Trophoblast cell (in vitro differentiated cells and primary cell): ENCODE measurements around the gene COMMD1.

ENCODE experiments used
- DNase-seq, 2 donors: peaks; one replicate each; pipeline ENCODE4 v3.0.0-alpha.2; 2016
- H2AFZ ChIP-seq: 2 replicates; pipeline ENCODE4 v1.6.1; 2013; ENCODE audit warnings: low read length, moderate library complexity, mild to moderate bottlenecking; ENCODE audit not compliant: insufficient read depth, poor library complexity
- H2AK5ac ChIP-seq: 2 replicates; pipeline ENCODE4 v1.6.1; 2013; ENCODE audit warnings: mild to moderate bottlenecking, low read length
- H2BK120ac ChIP-seq: 2 replicates; pipeline ENCODE4 v1.6.1; 2013; ENCODE audit warnings: low read length, mild to moderate bottlenecking, moderate library complexity; ENCODE audit not compliant: insufficient read depth, poor library complexity
- H2BK12ac ChIP-seq: 2 replicates; pipeline ENCODE4 v1.6.1; 2013; ENCODE audit warnings: mild to moderate bottlenecking, low read length, moderate library complexity
- H2BK5ac ChIP-seq: 2 replicates; pipeline ENCODE4 v1.6.1; 2013; ENCODE audit warnings: low read length, low read depth, moderate library complexity, mild to moderate bottlenecking; ENCODE audit not compliant: poor library complexity
- H3K14ac ChIP-seq: 2 replicates; pipeline ENCODE4 v1.6.1; 2013; ENCODE audit warnings: mild to moderate bottlenecking, low read length
- H3K18ac ChIP-seq: 2 replicates; pipeline ENCODE4 v1.6.1; 2013; ENCODE audit warnings: mild to moderate bottlenecking, low read length
- H3K23ac ChIP-seq: 2 replicates; pipeline ENCODE4 v1.6.1; 2013; ENCODE audit warnings: low read length
- H3K27ac ChIP-seq: 2 replicates; pipeline ENCODE4 v1.5.1; 2013; ENCODE audit warnings: low read depth, mild to moderate bottlenecking, inconsistent platforms, low read length, moderate library complexity
- H3K27me3 ChIP-seq: 2 replicates; pipeline ENCODE4 v1.6.1; 2013; ENCODE audit warnings: inconsistent platforms, mild to moderate bottlenecking, low read length, moderate library complexity; ENCODE audit not compliant: insufficient read depth
- H3K36me3 ChIP-seq, 2 experiments: 1 replicate in 1 of 2; 2 replicates in 1 of 2; pipeline ENCODE4 v1.6.1; 2013; ENCODE audit warnings: low read length in 2 of 2, mild to moderate bottlenecking in 2 of 2, moderate library complexity in 1 of 2; ENCODE audit not compliant: insufficient read depth in 2 of 2, control insufficient read depth in 1 of 2
- H3K4ac ChIP-seq: 2 replicates; pipeline ENCODE4 v1.6.1; 2013; ENCODE audit warnings: low read depth, mild to moderate bottlenecking, low read length, moderate library complexity
- H3K4me1 ChIP-seq, 2 experiments: 1 replicate in 1 of 2; 2 replicates in 1 of 2; pipeline ENCODE4 v1.6.1; 2013; ENCODE audit warnings: low read length in 2 of 2, mild to moderate bottlenecking in 2 of 2, moderate library complexity in 1 of 2; ENCODE audit not compliant: insufficient read depth in 2 of 2, control insufficient read depth in 1 of 2
- H3K4me2 ChIP-seq: 2 replicates; pipeline ENCODE4 v1.6.1; 2013; ENCODE audit warnings: inconsistent platforms, mild to moderate bottlenecking, low read length, moderate library complexity
- H3K4me3 ChIP-seq: 2 replicates; pipeline ENCODE4 v1.5.1; 2013; ENCODE audit warnings: mild to moderate bottlenecking, low read depth, low read length, inconsistent platforms
- H3K79me1 ChIP-seq: one replicate; pipeline ENCODE4 v1.6.1; 2013; ENCODE audit warnings: low read length
- H3K79me2 ChIP-seq: 2 replicates; pipeline ENCODE4 v1.6.1; 2013; ENCODE audit warnings: low read length, mild to moderate bottlenecking; ENCODE audit not compliant: control insufficient read depth, insufficient read depth, poor library complexity
- H3K9ac ChIP-seq: 2 replicates; pipeline ENCODE4 v1.6.1; 2013; ENCODE audit warnings: mild to moderate bottlenecking, low read length
- H3K9me3 ChIP-seq: 2 replicates; pipeline ENCODE4 v1.6.1; 2013; ENCODE audit warnings: low read depth, mild to moderate bottlenecking, control low read depth, inconsistent platforms, low read length; ENCODE audit not compliant: insufficient read depth
- H4K12ac ChIP-seq: 2 replicates; pipeline ENCODE4 v1.6.1; 2013; ENCODE audit warnings: low read depth, mild to moderate bottlenecking, low read length, moderate library complexity
- H4K8ac ChIP-seq: 2 replicates; pipeline ENCODE4 v1.6.1; 2013; ENCODE audit warnings: low read depth, mild to moderate bottlenecking, low read length, moderate library complexity
- H4K91ac ChIP-seq: one replicate; pipeline ENCODE4 v1.6.1; 2013; ENCODE audit warnings: low read depth, mild to moderate bottlenecking, low read length, moderate library complexity
- WGBS: extraction: QIAGEN DNeasy Blood & Tissue Kit; methylation state at CpG from one replicate; pipeline ENCODE4 v1.1.7; 2013; ENCODE audit warnings: missing lambda C conversion rate; ENCODE audit not compliant: insufficient read length, insufficient coverage; ENCODE audit errors: extremely low coverage; 5-methylcytosine and 5-hydroxymethylcytosine counted together

COMMD1 gene

DNA sequence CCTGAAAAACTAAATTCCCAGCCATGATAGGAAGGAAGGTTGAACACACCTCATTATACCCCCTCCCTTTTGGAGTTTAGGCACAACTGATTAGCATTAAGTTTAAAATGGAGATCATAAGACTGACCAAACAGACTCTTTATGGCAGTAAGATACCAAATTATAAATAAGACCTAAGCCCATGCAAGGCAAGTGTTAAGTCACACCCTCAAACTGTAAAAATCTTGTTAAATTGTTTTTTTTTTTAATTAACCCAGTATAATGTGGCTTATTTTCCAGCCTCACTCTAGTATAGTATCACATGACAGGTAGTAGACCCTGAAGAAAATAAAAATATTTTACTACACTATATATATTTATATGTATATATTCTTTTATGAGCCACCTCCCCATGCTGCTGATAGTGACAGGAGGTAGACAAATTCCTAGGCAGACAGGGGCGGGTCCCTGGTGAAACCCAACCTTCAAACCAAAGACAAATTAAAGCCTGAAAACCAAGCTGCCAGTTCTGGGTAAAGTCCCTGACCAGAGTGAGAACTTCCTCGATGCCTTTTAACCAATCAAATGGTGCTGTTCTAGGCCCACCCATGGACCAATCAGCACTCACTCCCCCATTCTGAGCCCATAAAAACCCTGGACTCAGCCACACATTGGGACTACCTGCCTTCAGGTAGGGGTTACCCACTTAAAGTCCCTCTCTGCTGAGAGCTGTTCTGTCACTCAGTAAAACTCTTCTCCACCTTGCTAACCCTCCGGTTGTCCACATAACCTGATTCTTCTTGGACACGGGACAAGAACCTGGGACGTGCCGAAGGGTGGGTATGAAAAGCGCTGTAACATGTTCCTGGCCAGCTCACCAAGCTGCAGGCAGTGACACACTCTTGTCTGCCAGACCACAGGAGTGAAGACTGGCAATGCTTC lies 166.5 kb downstream of the COMMD1 start:
- no peaks in the 10 kb centered on the region for H3K79me2 ChIP-seq
- H4K12ac ChIP-seq = no peak overlapping the region
- H3K23ac ChIP-seq = no peak overlapping the region
- H2AFZ ChIP-seq = no peak overlapping the region
- no CpG with 5 or more reads among the region's 7 CpGs for WGBS
- H2BK12ac ChIP-seq = no peak overlapping the region
- H3K18ac ChIP-seq = no peak overlapping the region
- H3K4me1 ChIP-seq = no peaks in the 10 kb centered on the region
- H3K9me3 ChIP-seq = peaks cover 6% of the 10 kb centered on the region
- no peak for DNase-seq
- no peak overlapping the region for H3K4me2 ChIP-seq
- no peak overlapping the region for H3K4ac ChIP-seq
- H3K27me3 ChIP-seq = no peaks in the 10 kb centered on the region
- no peaks in the 10 kb centered on the region for H3K79me1 ChIP-seq
- peaks cover 5% of the 10 kb centered on the region in 2 experiments for H3K36me3 ChIP-seq
- H2BK5ac ChIP-seq = no peak overlapping the region
- H2AK5ac ChIP-seq = no peak overlapping the region
- H3K27ac ChIP-seq = no peak overlapping the region
- H3K14ac ChIP-seq = no peak overlapping the region
- no peak overlapping the region for H4K91ac ChIP-seq
- no peak overlapping the region for H4K8ac ChIP-seq
- H2BK120ac ChIP-seq = no peak overlapping the region
- H3K4me3 ChIP-seq = no peak overlapping the region
- no peak overlapping the region for H3K9ac ChIP-seq

DNA sequence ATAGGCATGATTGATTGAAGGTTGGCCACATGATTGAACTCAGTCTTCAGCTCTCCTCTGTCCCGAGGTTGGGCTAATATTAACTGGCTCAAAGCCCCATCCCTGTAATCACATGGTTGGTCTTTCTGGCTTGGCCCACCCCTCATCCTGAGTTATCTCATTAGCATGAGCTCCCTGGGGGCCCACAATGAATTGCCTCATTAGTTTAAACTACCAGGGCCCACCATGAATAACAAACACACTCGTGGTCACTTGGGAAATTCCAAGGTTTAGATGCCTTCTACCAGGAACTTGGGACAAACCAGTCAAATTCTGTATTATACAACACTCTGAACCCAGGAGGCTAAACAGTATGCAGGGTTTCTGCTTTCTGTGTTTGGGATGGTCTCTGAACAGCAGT lies 168.8 kb downstream of the COMMD1 start:
- H3K9me3 ChIP-seq = peaks cover 6% of the 10 kb centered on the region
- H3K4me3 ChIP-seq = no peak overlapping the region
- H3K27ac ChIP-seq = no peak overlapping the region
- H2AFZ ChIP-seq = no peak overlapping the region
- no peak overlapping the region for H2AK5ac ChIP-seq
- no peak overlapping the region for H3K9ac ChIP-seq
- H4K12ac ChIP-seq = no peak overlapping the region
- no peaks in the 10 kb centered on the region for H3K79me1 ChIP-seq
- no peaks in the 10 kb centered on the region for H3K4me1 ChIP-seq
- no peak overlapping the region for H3K4ac ChIP-seq
- no peak overlapping the region for H4K8ac ChIP-seq
- no peak overlapping the region for H3K18ac ChIP-seq
- H3K4me2 ChIP-seq = no peak overlapping the region
- no peak overlapping the region for H3K14ac ChIP-seq
- H4K91ac ChIP-seq = no peak overlapping the region
- H2BK12ac ChIP-seq = no peak overlapping the region
- H3K27me3 ChIP-seq = no peaks in the 10 kb centered on the region
- H3K36me3 ChIP-seq = peaks cover 5% of the 10 kb centered on the region in 2 experiments
- no peak for DNase-seq
- no peaks in the 10 kb centered on the region for H3K79me2 ChIP-seq
- no peak overlapping the region for H2BK5ac ChIP-seq
- WGBS = no CpG with 5 or more reads among the region's 2 CpGs
- H2BK120ac ChIP-seq = no peak overlapping the region
- no peak overlapping the region for H3K23ac ChIP-seq

DNA sequence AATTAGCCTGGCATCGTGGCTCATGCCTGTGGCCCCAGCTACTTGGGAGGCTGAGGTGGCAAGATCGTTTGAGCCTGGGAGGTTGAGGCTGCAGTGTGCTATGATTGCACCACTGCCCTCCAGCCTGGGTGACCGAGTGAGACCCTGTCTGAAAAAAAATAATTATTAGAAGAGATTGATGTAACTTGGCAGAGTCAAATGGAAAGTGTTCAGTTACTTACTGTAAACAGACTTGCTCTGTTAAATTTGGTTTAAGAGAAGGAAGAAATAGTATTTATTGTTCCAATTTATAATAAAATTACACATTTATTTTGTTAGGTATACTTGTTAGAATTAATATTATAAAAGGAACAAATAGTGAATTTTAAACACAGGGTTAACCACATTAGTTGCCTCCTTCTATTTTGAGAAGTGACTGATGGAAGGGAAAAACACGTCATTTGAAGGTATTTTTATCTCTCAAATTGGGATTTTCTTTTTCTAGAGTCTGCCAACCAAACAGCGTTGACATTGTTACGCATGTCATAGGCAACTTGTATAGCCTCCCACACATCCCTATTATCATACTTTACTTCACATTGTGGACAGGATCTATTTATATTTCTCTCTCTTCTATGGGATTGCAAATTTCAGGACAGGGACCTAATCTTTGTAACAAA lies 171.6 kb downstream of the COMMD1 start:
- H2AK5ac ChIP-seq = no peak overlapping the region
- H3K27me3 ChIP-seq = no peaks in the 10 kb centered on the region
- no peak overlapping the region for H3K27ac ChIP-seq

DNA sequence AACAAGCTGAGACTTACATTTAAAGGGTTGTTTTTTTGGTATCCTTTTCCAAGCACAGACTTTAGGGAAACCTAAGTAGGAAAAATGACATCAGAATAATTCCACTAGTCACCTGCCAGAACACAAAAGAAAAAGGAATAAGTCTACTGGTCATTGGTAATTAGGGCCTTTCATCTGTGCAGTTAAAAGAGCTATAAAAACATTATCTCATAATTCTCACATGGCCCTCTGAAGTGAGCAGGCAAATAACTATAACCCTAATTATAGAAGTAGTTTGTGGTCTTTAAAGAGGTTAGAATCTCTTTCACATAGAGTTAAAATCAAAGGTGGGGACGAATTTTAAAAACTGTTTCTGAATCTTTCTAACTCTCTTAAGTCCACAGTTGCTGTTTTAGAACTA lies 179.3 kb downstream of the COMMD1 start:
- Histone ChIP-seq H3K9me3 (no peaks in the 10 kb centered on the region), H4K12ac (no peak overlapping the region), H3K79me2 (no peaks in the 10 kb centered on the region), H2BK12ac (no peak overlapping the region), H3K27ac (no peak overlapping the region), H4K8ac (no peak overlapping the region), H3K18ac (no peak overlapping the region), H3K79me1 (no peaks in the 10 kb centered on the region), H2AK5ac (no peak overlapping the region), H3K4me3 (no peak overlapping the region), H3K4me1 (peaks cover 0 to 2% of the 10 kb centered on the region in 2 experiments), H3K9ac (no peak overlapping the region), H3K27me3 (no peaks in the 10 kb centered on the region), H4K91ac (no peak overlapping the region), H3K4ac (no peak overlapping the region), H2AFZ (no peak overlapping the region), H3K36me3 (no peaks in the 10 kb centered on the region), H2BK5ac (no peak overlapping the region), H3K23ac (no peak overlapping the region), H3K4me2 (no peak overlapping the region), H3K14ac (no peak overlapping the region), H2BK120ac (no peak overlapping the region)
- no CpG with 5 or more reads among the region's 1 CpG for WGBS
- DNase-seq = no peak

More for the DNA sequence above, 171.6 kb downstream of the COMMD1 start:
- no peak overlapping the region for H3K9ac ChIP-seq
- no peak overlapping the region for H3K18ac ChIP-seq
- H3K79me2 ChIP-seq = no peaks in the 10 kb centered on the region
- H4K12ac ChIP-seq = no peak overlapping the region
- no peak overlapping the region for H2BK120ac ChIP-seq
- H2BK5ac ChIP-seq = peak overlapping the region; percentile 13
- no peaks in the 10 kb centered on the region for H3K4me1 ChIP-seq
- no peak overlapping the region for H2AFZ ChIP-seq
- H3K23ac ChIP-seq = no peak overlapping the region
- no peak overlapping the region for H3K4me2 ChIP-seq
- no peaks in the 10 kb centered on the region for H3K79me1 ChIP-seq
- no peak for DNase-seq
- no CpG with 5 or more reads among the region's 6 CpGs for WGBS
- no peak overlapping the region for H2BK12ac ChIP-seq
- peaks cover 5% of the 10 kb centered on the region in 2 experiments for H3K36me3 ChIP-seq
- H3K4me3 ChIP-seq = no peak overlapping the region
- H3K4ac ChIP-seq = no peak overlapping the region
- H3K14ac ChIP-seq = no peak overlapping the region
- H3K9me3 ChIP-seq = peaks cover 6% of the 10 kb centered on the region
- H4K8ac ChIP-seq = no peak overlapping the region
- no peak overlapping the region for H4K91ac ChIP-seq
